AG09309 (cell line): Measurements from ENCODE around the gene DDA1.

Source experiments
- DNase-seq: peaks from one replicate; pipeline ENCODE4 v3.0.0-alpha.2; 2010; ENCODE audit warnings: low read depth
- H3K4me3 ChIP-seq: 2 replicates; pipeline ENCODE4 v1.5.1; 2011; ENCODE audit warnings: mild to moderate bottlenecking, low read depth, low read length, moderate library complexity; ENCODE audit not compliant: control insufficient read depth
- TF ChIP-seq, protein P1 (sequence below): IDR thresholded peaks from 2 replicates; pipeline ENCODE4 v1.5.1; 2011; ENCODE audit warnings: mild to moderate bottlenecking, low read depth, low read length, inconsistent platforms; ENCODE audit not compliant: insufficient read depth, control insufficient read depth; ENCODE audit errors: missing control alignments

Gene DDA1

GRCh38 chr19:17312189-17313113 lies 3.1 kb downstream of the DDA1 start:
- no peak for DNase-seq
- H3K4me3 ChIP-seq, result peak overlapping the region; percentile 19
- TF ChIP-seq, protein P1, sequence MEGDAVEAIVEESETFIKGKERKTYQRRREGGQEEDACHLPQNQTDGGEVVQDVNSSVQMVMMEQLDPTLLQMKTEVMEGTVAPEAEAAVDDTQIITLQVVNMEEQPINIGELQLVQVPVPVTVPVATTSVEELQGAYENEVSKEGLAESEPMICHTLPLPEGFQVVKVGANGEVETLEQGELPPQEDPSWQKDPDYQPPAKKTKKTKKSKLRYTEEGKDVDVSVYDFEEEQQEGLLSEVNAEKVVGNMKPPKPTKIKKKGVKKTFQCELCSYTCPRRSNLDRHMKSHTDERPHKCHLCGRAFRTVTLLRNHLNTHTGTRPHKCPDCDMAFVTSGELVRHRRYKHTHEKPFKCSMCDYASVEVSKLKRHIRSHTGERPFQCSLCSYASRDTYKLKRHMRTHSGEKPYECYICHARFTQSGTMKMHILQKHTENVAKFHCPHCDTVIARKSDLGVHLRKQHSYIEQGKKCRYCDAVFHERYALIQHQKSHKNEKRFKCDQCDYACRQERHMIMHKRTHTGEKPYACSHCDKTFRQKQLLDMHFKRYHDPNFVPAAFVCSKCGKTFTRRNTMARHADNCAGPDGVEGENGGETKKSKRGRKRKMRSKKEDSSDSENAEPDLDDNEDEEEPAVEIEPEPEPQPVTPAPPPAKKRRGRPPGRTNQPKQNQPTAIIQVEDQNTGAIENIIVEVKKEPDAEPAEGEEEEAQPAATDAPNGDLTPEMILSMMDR, result no peak

DNA sequence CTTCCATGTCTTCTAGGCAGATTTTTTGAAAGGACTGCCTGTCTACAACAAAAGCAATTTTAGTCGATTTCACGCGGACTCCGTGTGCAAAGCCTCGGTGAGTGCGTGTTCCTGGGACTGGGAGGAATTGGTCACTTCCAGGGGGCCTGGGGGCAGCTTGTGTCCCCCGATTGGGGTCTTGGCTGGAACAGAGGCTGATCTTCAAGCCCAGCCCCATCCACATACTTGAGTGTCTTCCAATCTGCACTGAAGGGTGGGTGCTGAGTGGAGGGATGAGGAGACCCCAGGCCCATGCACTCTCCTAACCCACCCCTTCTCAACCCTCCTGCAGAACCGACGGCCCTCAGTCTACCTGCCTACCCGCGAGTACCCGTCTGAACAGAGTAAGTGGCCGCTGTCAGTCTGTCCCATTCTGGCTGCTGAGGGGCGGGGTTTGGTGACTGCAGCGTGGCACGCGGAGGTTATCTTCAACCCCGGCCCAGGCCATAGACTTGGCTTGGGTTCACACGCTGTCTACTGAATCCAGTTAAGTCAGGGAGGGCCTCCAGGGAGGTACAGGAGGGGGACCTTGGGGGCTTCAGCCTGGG lies 4.7 kb downstream of the DDA1 start:
- TF ChIP-seq, protein P1, result no peak
- no peak for DNase-seq
- H3K4me3 ChIP-seq, result no peak overlapping the region

DNA sequence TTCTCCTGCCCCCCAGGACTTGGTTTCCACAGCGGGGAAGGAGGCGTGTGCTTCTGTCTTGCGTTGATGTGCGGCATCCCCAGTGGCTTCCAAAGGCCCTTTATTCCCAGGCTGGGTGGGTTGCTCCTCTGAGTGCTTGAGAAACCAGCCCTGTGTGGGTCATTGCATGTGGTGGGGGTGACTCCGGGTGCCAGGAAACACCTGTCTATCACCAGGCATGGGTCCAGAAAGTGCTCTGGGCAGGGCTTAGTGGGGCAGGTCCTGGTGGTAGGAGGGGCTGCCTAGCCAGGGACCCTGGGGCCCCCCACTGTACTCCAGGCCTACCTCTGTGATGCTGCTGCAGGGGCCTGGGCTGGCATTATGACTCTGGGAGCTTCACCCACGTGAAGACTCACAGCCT lies 9.6 kb downstream of the DDA1 start:
- no peak for DNase-seq
- TF ChIP-seq, protein P1, result no peak
- H3K4me3 ChIP-seq, result no peak overlapping the region

DNA sequence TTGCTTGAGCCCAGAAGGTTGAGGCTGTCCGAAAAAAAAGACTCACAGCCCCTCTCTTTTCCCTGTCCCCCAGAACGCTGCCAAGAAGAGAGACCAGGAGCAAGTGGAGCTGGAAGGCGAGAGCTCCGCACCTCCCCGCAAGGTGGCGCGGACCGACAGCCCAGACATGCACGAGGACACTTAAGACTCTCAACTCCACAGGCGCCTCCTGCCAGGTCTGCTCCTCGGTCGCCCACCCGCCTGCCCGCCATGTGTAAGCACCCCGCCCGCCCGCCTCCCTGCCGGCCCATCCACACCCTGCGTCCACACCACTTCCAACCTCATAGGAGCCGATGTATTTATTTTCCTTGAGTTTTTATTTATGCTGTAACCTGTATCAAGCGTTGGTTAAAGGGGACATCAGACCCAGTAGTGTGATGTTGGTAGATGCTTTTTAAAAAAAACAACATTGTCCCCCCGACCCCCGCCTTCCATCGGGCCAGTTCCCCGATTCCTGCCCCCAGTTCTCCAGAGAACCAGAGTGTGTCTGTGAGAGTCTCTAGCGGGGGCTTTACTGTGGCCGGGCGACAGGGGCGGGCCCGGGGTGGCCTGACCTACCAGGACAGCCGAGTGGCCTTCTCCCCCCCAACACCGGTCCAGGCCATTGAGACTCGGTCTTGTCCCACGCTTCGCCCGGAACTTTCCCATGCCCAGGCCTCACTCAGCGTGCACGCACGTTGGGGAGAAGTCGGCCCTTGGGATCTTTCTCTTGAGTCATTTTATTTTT lies 10.3 kb downstream of the DDA1 start:
- TF ChIP-seq, protein P1, result no peak
- DNase-seq, result no peak
- H3K4me3 ChIP-seq, result no peak overlapping the region

- TF ChIP-seq, protein P1, result no peak
- DNase-seq, result no peak
- no peak overlapping the region for H3K4me3 ChIP-seq
Observed at GRCh38 chr19:17320435-17320834, 11.1 kb downstream of the DDA1 start.

GRCh38 chr19:17321655-17322489 lies 12.5 kb downstream of the DDA1 start:
- no peak for DNase-seq
- TF ChIP-seq, protein P1, result no peak
- H3K4me3 ChIP-seq, result no peak overlapping the region
